ENCODE measurements around the gene BTG2. TPM values are rescaled to one million over a fixed set of nuclear protein-coding genes. Genes with fewer than 3 reads are reported as not detected.
A peak's percentile ranks its signal among the peaks of the same experiment; 100 is the strongest.
"Not testable (repeated sequence)": the region's sequence is repeated elsewhere in the genome, so short reads cannot be mapped to it uniquely, and the experiment has no call there.

BTG2 gene
- total RNA-seq, 3 donors from 2014 or later = 73.0 to 101 (median 80.5) TPM

DNA sequence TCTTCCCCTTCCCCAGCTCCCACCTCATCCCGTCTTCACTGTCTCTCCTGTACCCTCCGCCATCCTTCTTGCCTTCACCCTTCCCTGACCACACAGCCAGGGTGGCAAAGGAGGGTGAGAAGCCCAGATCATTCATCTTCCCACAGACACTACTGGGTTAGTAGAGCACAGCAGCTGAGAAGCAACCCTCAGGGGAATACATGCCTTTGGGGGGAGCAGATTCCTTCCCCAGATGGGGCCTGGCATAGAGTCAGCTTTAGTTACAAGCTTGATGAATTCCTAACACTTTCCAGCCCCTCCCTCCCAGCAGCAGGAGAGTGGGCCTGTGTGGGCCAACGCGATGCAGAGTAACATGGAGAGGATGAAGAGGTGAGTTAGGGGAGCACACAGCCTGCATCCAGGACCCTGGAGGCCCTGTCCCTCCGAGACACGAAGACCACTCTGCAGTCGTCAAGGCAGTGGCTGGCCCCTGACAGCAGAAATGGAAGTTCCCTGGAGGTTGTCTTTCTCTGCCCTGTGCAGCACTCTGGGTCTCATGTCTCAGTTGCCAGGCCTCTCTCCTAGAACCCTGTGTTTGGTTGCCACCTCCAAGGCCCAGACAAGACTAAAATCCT is 8.8 kb upstream of the BTG2 start:
- ATAC-seq = no peak
- no peaks in the 10 kb centered on the region for H3K27me3 Mint-ChIP-seq (ENCODE audit: low read depth)
- H3K4me3 Mint-ChIP-seq = no peak overlapping the region
- peaks cover 70% of the 10 kb centered on the region for H3K4me1 Mint-ChIP-seq (ENCODE audit: low read depth)
- no peaks in the 10 kb centered on the region for H3K36me3 Mint-ChIP-seq (ENCODE audit: insufficient read depth)
- no peaks in the 10 kb centered on the region for H3K9me3 Mint-ChIP-seq
- no peak for DNase-seq

- Mint-ChIP-seq H3K4me1 (ENCODE audit: low read depth) (peaks cover 69% of the 10 kb centered on the region), H3K4me3 (no peak overlapping the region), H3K36me3 (ENCODE audit: insufficient read depth) (no peaks in the 10 kb centered on the region), H3K9me3 (no peaks in the 10 kb centered on the region), H3K27me3 (ENCODE audit: low read depth) (no peaks in the 10 kb centered on the region)
- DNase-seq (no peak), ATAC-seq (peak in 1 of 2 donors; percentile 20)
These were observed 6.2 kb upstream of the BTG2 start for GRCh38 chr1:203299169-203299568.

GRCh38 chr1:203299719-203300429 is 5.4 kb upstream of the BTG2 start:
- H3K27me3 Mint-ChIP-seq (ENCODE audit: low read depth); ATAC-seq; H3K36me3 Mint-ChIP-seq (ENCODE audit: insufficient read depth); H3K9me3 Mint-ChIP-seq; DNase-seq: not testable (repeated sequence)
- Mint-ChIP-seq H3K4me3 (peak overlapping the region; percentile 3), H3K4me1 (ENCODE audit: low read depth) (peaks cover 73% of the 10 kb centered on the region)

GRCh38 chr1:203300441-203301330 is 4.6 kb upstream of the BTG2 start:
- Mint-ChIP-seq H3K36me3 (ENCODE audit: insufficient read depth) (no peaks in the 10 kb centered on the region), H3K9me3 (no peaks in the 10 kb centered on the region), H3K4me3 (peak overlapping the region; percentile 3), H3K4me1 (ENCODE audit: low read depth) (peaks cover 67% of the 10 kb centered on the region), H3K27me3 (ENCODE audit: low read depth) (no peaks in the 10 kb centered on the region)
- DNase-seq (no peak), ATAC-seq (no peak)

DNA sequence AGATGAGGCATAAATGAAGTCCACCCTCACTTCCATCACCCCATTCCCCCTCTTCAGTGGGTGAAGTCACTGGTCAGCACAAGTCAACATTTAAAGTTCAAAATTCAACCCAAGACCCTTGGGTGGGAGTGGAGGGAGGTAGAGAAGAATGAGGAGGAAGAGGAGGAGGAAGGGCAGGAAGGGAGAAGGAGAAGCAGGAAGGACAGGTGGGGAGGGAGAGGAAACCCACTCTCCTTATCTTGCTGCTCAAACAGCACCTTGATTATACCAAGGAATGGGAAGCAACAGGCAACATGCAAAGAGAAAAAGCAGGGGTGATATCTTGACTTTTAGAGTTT is 4.0 kb upstream of the BTG2 start:
- ATAC-seq (no peak), DNase-seq (no peak)
- no peaks in the 10 kb centered on the region for H3K27me3 Mint-ChIP-seq (ENCODE audit: low read depth)
- H3K4me3 Mint-ChIP-seq = no peak overlapping the region
- no peaks in the 10 kb centered on the region for H3K9me3 Mint-ChIP-seq
- H3K4me1 Mint-ChIP-seq (ENCODE audit: low read depth) = peaks cover 63% of the 10 kb centered on the region
- peaks cover 5% of the 10 kb centered on the region for H3K36me3 Mint-ChIP-seq (ENCODE audit: insufficient read depth)

GRCh38 chr1:203302456-203302855 is 2.9 kb upstream of the BTG2 start:
- ATAC-seq (no peak), DNase-seq (no peak)
- no peaks in the 10 kb centered on the region for H3K9me3 Mint-ChIP-seq
- peaks cover 16% of the 10 kb centered on the region for H3K36me3 Mint-ChIP-seq (ENCODE audit: insufficient read depth)
- H3K4me1 Mint-ChIP-seq (ENCODE audit: low read depth) = peaks cover 55% of the 10 kb centered on the region
- H3K4me3 Mint-ChIP-seq = no peak overlapping the region
- no peaks in the 10 kb centered on the region for H3K27me3 Mint-ChIP-seq (ENCODE audit: low read depth)

- H3K4me1 Mint-ChIP-seq (ENCODE audit: low read depth) = peaks cover 57% of the 10 kb centered on the region
- H3K4me3 Mint-ChIP-seq = no peak overlapping the region
- H3K36me3 Mint-ChIP-seq (ENCODE audit: insufficient read depth) = peaks cover 21% of the 10 kb centered on the region
- no peaks in the 10 kb centered on the region for H3K27me3 Mint-ChIP-seq (ENCODE audit: low read depth)
- ATAC-seq (no peak), DNase-seq (no peak)
- H3K9me3 Mint-ChIP-seq = no peaks in the 10 kb centered on the region
These were observed 2.4 kb upstream of the BTG2 start for GRCh38 chr1:203302894-203303293.

DNA sequence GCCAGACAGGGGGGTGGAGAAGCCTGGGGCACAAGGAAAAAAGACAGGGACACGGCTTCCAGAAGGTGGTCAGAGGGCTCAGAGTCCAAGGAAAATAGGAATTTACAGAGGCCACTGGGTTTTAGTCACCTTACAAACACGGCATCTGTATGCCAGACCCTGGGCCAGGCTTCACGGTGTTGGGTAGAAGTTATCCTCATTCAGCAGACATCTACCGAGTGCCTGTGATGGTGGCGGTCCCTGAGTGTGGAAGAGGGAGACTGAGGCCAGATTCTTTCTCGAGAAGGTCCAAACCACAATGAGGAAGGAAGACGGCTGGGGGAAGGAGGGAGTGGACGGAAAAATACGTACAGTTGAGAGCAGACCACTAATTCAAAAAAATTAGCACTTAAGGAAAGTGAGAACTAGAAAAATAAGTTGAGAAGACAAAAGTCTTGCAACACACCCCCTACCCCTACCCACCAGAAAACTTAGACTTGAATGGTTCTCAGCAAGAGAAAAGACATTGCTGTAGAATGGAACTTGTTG is 864 bp upstream of the BTG2 start:
- H3K4me1 Mint-ChIP-seq (ENCODE audit: low read depth) = peaks cover 59% of the 10 kb centered on the region
- peaks cover 34% of the 10 kb centered on the region for H3K36me3 Mint-ChIP-seq (ENCODE audit: insufficient read depth)
- ATAC-seq = no peak
- H3K27me3 Mint-ChIP-seq (ENCODE audit: low read depth) = no peaks in the 10 kb centered on the region
- H3K4me3 Mint-ChIP-seq = peak overlapping the region; percentile 99
- no peak for DNase-seq
- H3K9me3 Mint-ChIP-seq = no peaks in the 10 kb centered on the region

- Mint-ChIP-seq H3K36me3 (ENCODE audit: insufficient read depth) (peaks cover 45% of the 10 kb centered on the region), H3K9me3 (no peaks in the 10 kb centered on the region), H3K27me3 (ENCODE audit: low read depth) (no peaks in the 10 kb centered on the region), H3K4me1 (ENCODE audit: low read depth) (peaks cover 64% of the 10 kb centered on the region), H3K4me3 (peak overlapping the region; percentile 99)
- ATAC-seq = peak; percentile 22 to 24
- no peak for DNase-seq
These were observed 430 bp downstream of the BTG2 start for GRCh38 chr1:203305809-203306088.

GRCh38 chr1:203306089-203306964 is 1.0 kb downstream of the BTG2 start:
- Mint-ChIP-seq H3K36me3 (ENCODE audit: insufficient read depth) (peaks cover 45% of the 10 kb centered on the region), H3K4me3 (peak overlapping the region; percentile 99), H3K27me3 (ENCODE audit: low read depth) (no peaks in the 10 kb centered on the region), H3K9me3 (no peaks in the 10 kb centered on the region), H3K4me1 (ENCODE audit: low read depth) (peaks cover 64% of the 10 kb centered on the region)
- DNase-seq (peak; percentile 35), ATAC-seq (peak in 1 of 2 donors; percentile 4)

DNA sequence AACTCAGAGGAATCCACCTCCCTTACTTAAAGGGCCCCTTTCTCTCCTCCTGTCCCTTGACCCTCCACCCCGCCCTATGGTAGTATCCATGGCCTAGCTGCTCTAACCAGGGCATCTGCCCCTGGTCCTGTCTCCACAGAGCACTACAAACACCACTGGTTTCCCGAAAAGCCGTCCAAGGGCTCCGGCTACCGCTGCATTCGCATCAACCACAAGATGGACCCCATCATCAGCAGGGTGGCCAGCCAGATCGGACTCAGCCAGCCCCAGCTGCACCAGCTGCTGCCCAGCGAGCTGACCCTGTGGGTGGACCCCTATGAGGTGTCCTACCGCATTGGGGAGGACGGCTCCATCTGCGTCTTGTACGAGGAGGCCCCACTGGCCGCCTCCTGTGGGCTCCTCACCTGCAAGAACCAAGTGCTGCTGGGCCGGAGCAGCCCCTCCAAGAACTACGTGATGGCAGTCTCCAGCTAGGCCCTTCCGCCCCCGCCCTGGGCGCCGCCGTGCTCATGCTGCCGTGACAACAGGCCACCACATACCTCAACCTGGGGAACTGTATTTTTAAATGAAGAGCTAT is 1.7 kb downstream of the BTG2 start:
- Mint-ChIP-seq H3K9me3 (no peaks in the 10 kb centered on the region), H3K27me3 (ENCODE audit: low read depth) (no peaks in the 10 kb centered on the region), H3K36me3 (ENCODE audit: insufficient read depth) (peaks cover 45% of the 10 kb centered on the region), H3K4me3 (peak overlapping the region; percentile 99), H3K4me1 (ENCODE audit: low read depth) (peaks cover 69% of the 10 kb centered on the region)
- ATAC-seq = no peak
- DNase-seq = peak; percentile 51

GRCh38 chr1:203307641-203308126 is 2.4 kb downstream of the BTG2 start:
- Mint-ChIP-seq H3K27me3 (ENCODE audit: low read depth) (no peaks in the 10 kb centered on the region), H3K4me3 (peak overlapping the region; percentile 99), H3K9me3 (no peaks in the 10 kb centered on the region), H3K4me1 (ENCODE audit: low read depth) (peaks cover 65% of the 10 kb centered on the region), H3K36me3 (ENCODE audit: insufficient read depth) (peaks cover 45% of the 10 kb centered on the region)
- no peak for ATAC-seq
- DNase-seq = no peak

DNA sequence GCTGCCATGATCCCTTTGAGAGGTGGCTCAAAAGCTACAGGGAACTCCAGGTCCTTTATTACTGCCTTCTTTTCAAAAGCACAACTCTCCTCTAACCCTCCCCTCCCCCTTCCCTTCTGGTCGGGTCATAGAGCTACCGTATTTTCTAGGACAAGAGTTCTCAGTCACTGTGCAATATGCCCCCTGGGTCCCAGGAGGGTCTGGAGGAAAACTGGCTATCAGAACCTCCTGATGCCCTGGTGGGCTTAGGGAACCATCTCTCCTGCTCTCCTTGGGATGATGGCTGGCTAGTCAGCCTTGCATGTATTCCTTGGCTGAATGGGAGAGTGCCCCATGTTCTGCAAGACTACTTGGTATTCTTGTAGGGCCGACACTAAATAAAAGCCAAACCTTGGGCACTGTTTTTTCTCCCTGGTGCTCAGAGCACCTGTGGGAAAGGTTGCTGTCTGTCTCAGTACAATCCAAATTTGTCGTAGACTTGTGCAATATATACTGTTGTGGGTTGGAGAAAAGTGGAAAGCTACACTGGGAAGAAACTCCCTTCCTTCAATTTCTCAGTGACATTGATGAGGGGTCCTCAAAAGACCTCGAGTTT is 3.1 kb downstream of the BTG2 start:
- H3K4me1 Mint-ChIP-seq (ENCODE audit: low read depth) = peaks cover 61% of the 10 kb centered on the region
- no peaks in the 10 kb centered on the region for H3K9me3 Mint-ChIP-seq
- peak overlapping the region; percentile 99 for H3K4me3 Mint-ChIP-seq
- no peaks in the 10 kb centered on the region for H3K27me3 Mint-ChIP-seq (ENCODE audit: low read depth)
- no peak for DNase-seq
- ATAC-seq = no peak
- peaks cover 47% of the 10 kb centered on the region for H3K36me3 Mint-ChIP-seq (ENCODE audit: insufficient read depth)

Measured in activated T-cell treated with anti-CD3 and anti-CD28 coated beads, Interleukin-2, amount 50 U/mL, for 4 hours (primary cell).